Myocyte (in vitro differentiated cells): Measurements from ENCODE around the gene ZBTB24. TPM values are rescaled to one million over a fixed set of nuclear protein-coding genes. Genes with fewer than 3 reads are reported as not detected.
"Not testable (repeated sequence)": the region's sequence is repeated elsewhere in the genome, so short reads cannot be mapped to it uniquely, and the experiment has no call there.

Experiments
- DNase-seq: peaks from one replicate; pipeline ENCODE4 v3.0.0-alpha.2; 2012; ENCODE audit warnings: low read depth
- total RNA-seq: library from RNA; depleted of rRNA; stranded (reverse); fragments of >200 nt; gene quantifications from 2 replicates; pipeline ENCODE4 v1.2.3, GENCODE V29; 2014

The ZBTB24 gene
- total RNA-seq, 1 donor from 2014 or later, result 9.6 TPM

GRCh38 chr6:109471105-109471810, 11.8 kb downstream of the ZBTB24 start:
- no peak for DNase-seq

- no peak for DNase-seq
Observed at GRCh38 chr6:109469591-109470189, 13.3 kb downstream of the ZBTB24 start.

- no peak for DNase-seq
Observed at GRCh38 chr6:109467696-109468095, 15.3 kb downstream of the ZBTB24 start.

GRCh38 chr6:109466212-109466923, 16.7 kb downstream of the ZBTB24 start:
- DNase-seq, result no peak

- no peak for DNase-seq
Observed at GRCh38 chr6:109465772-109466171, 17.2 kb downstream of the ZBTB24 start.

GRCh38 chr6:109461733-109462526, 21.1 kb downstream of the ZBTB24 start:
- DNase-seq, result no peak

- DNase-seq, result not testable (repeated sequence)
Observed at GRCh38 chr6:109461205-109461604, 21.8 kb downstream of the ZBTB24 start.

- DNase-seq, result no peak
Observed at GRCh38 chr6:109460161-109460829, 22.7 kb downstream of the ZBTB24 start.

- DNase-seq, result peak; percentile 71
Observed at GRCh38 chr6:109458774-109459531, 24.1 kb downstream of the ZBTB24 start.

- DNase-seq, result peak; percentile 36
Observed at GRCh38 chr6:109457562-109457996, 25.4 kb downstream of the ZBTB24 start.

GRCh38 chr6:109456710-109457561, 26.1 kb downstream of the ZBTB24 start:
- peak; percentile 77 for DNase-seq

- no peak for DNase-seq
Observed at GRCh38 chr6:109456111-109456583, 26.9 kb downstream of the ZBTB24 start.

- DNase-seq, result peak; percentile 83
Observed at GRCh38 chr6:109455437-109456110, 27.4 kb downstream of the ZBTB24 start, which contains the start of gene MICAL1. Gene MICAL1 (minus strand): TSS chr6:109455772. CDS start chr6:109454196, 1,576 bp downstream.

- peak; percentile 41 for DNase-seq
Observed at GRCh38 chr6:109454496-109455436, 28.3 kb downstream of the ZBTB24 start.

- peak; percentile 96 for DNase-seq
Observed at GRCh38 chr6:109453594-109454495, 29.2 kb downstream of the ZBTB24 start.

GRCh38 chr6:109453156-109453555, 29.9 kb downstream of the ZBTB24 start:
- DNase-seq, result no peak
